ENCODE results near the gene DNAAF5. TPM values are rescaled to one million over a fixed set of nuclear protein-coding genes. Genes with fewer than 3 reads are reported as not detected.
"Not testable (repeated sequence)": the region's sequence is repeated elsewhere in the genome, so short reads cannot be mapped to it uniquely, and the experiment has no call there.

The DNAAF5 gene
- total RNA-seq, 1 donor from 2014 or later, result 21.8 TPM

DNA sequence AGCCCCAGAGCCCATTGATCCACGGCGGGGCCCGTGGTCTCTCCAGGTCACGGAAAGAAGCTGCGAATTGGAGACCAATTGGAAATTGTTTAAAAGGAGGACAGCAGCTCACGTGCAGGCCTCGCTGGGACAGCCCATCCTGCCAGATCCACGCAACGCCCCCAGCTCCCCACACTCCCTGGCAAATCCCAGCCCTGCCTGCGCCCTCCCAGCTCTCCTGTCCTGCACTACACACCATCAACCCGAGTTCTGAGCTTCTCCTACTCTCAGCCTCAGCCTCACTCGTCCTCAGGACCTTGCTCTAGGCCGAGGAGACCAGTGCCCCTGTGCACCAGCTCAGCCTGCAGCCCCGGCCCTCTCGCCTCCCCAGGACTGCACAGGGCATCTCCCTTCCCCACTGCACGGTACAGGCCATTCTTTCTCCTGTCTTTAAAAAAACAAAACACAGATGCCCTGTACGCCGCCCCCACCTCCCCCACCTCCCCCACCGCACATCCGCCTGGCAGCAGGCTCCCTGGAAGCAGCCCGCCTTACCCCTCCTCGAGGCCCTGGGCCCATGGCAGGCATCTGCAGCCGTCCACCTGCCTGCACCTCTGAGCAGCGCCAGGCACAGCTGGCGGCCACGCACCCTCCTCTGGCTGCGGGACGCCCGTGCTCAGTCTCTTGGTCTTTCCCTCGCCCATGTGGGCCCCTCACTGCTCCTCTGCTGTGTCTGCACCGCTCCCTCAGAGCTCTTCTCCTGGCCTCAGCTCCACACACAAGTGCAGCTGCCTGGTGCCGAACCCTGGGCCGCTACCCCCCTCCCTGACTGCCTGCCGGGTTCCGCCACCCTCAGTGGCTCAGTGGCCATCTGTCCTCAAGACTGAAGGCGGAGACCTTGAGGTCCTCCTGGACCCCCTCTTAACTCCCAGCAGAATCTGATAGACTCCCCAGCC lies 57.3 kb downstream of the DNAAF5 start:
- ATAC-seq, result no peak

- ATAC-seq, result no peak
Measured at GRCh38 chr7:784971-785370, 58.5 kb downstream of the DNAAF5 start.

GRCh38 chr7:785416-785815 lies 58.9 kb downstream of the DNAAF5 start:
- ATAC-seq, result no peak

- peak; percentile 90 for ATAC-seq
Measured at GRCh38 chr7:786472-787255, 60.2 kb downstream of the DNAAF5 start.

- ATAC-seq, result peak; percentile 19
Measured at GRCh38 chr7:787332-788240, 61.1 kb downstream of the DNAAF5 start.

GRCh38 chr7:791519-791918 lies 65.0 kb downstream of the DNAAF5 start:
- no peak for ATAC-seq

- no peak for ATAC-seq
Measured at GRCh38 chr7:794207-794606, 67.7 kb downstream of the DNAAF5 start.

DNA sequence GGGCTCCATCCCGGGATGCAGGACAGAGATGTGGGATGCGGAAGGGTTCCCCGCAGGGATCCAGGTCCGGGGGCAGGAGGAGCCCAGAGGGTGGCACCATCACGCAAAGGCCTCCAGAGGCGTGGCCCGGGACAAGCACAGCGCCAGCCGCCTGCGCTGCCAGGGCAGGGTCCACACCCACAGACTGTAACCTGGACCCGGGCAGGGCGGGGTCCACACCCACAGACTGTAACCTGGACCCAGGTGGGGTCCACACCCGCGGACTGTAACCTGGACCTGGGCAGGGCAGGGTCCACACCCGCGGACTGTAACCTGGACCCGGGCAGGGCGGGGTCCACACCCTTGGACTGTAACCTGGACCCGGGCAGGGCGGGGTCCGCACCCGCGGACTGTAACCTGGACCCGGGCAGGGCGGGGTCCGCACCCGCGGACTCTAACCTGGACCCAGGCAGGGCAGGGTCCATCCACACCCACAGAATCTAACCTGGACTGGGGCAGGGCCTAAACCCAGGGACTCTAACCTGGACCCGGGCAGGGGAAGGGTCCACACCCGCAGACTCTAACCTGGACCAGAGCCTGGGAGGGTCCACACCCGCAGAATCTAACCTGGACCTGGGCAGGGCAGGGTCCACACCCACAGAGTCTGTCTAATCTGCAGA lies 68.3 kb downstream of the DNAAF5 start:
- ATAC-seq, result peak; percentile 26

DNA sequence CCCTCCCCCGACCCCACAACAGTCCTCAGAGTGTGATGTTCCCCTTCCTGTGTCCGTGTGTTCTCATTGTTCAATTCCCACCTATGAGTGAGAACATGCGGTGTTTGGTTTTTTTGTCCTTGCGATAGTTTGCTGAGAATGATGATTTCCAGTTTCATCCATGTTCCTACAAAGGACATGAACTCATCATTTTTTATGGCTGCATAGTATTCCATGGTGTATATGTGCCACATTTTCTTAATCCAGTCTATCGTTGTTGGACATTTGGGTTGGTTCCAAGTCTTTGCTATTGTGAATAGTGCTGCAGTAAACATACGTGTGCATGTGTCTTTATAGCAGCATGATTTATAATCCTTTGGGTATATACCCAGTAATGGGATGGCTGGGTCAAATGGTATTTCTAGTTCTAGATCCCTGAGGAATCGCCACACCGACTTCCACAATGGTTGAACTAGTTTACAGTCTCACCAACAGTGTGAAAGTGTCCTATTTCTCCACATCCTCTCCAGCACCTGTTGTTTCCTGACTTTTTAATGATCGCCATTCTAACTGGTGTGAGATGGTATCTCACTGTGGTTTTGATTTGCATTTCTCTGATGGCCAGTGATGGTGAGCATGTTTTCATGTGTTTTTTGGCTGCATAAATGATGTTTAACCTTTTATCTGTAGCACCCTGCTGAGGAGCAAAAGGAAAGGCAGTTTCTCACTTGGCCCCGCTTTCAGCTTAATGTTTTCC lies 70.1 kb downstream of the DNAAF5 start:
- ATAC-seq, result not testable (repeated sequence)

- ATAC-seq, result no peak
Measured at GRCh38 chr7:798921-799470, 72.5 kb downstream of the DNAAF5 start.

DNA sequence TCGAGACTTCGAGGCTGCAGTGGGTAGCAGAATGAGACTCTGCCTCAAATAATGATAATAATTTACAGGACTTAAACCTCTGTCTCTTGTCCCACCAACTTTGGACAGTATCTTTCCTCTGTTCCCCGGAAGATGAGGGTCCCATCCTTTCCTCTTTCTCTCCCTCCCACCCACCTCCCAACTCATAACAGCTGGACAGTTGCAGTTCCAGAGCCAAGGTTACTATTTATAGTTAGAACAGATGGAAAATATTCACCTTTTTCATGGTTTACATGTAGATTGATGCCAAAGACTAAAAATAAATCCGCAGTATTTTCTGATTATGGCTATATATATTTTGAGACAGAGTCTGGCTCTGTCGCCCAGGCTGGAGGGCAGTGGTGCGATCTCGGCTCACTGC lies 74.2 kb downstream of the DNAAF5 start:
- ATAC-seq, result no peak

DNA sequence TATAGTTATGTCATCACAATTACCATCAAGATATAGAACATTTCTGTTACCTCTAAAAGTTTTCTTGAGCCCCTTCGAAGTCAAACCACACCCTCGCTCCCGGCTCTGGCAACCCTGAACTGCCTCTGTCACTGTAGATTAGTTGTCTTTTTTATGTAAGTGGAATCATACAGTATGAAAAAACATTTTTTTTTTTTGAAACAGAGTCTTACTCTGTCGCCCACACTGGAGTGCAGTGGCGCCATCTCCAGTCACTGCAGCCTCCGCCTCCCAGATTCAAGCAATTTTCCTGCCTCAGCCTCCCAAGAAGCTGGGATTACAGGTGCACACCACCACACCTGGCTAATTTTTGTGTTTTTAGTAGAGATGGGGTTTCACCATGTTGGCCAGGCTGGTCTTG lies 74.9 kb downstream of the DNAAF5 start:
- ATAC-seq, result peak; percentile 37

GRCh38 chr7:801940-802381 lies 75.5 kb downstream of the DNAAF5 start:
- peak; percentile 84 for ATAC-seq

GRCh38 chr7:802500-803242 lies 76.2 kb downstream of the DNAAF5 start:
- ATAC-seq, result no peak

DNA sequence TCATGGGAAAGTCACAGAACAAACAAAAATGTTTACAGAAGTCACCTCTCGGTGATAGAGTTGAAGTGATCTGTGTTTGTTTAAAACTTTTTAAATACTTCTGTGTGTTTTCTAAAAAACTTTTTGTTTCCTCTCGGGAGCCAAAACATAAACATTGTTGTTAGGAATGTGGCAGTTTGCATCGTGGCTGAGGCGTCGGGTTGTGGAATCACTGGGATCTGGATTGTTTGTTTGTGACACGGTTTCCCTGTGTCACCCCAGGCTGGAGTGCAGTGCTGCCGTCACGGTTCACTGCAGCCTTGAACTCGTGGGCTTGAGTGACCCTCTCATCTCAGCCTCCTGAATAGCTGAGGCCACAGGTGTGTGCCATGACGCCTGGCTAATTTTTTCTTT lies 76.7 kb downstream of the DNAAF5 start:
- no peak for ATAC-seq

DNA sequence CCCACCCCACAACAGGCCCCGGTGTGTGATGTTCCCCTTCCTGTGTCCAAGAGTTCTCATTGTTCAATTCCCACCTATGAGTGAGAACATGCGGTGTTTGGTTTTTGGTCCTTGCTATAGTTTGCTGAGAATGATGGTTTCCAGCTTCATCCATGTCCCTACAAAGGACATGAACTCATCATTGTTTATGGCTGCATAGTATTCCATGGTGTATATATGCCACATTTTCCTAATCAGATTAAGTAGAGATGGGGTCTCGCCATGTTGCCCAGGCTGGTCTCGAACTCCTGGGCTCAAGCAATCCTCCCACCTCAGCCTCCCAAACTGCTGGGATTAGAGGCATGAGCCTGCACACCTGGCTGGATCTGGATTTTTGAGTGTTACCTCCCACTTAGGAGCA lies 77.3 kb downstream of the DNAAF5 start:
- ATAC-seq, result not testable (repeated sequence)

- no peak for ATAC-seq
Measured at GRCh38 chr7:805261-805660, 78.8 kb downstream of the DNAAF5 start.

GRCh38 chr7:815284-816216 lies 89.1 kb downstream of the DNAAF5 start:
- ATAC-seq, result no peak

GRCh38 chr7:816300-816750 lies 89.8 kb downstream of the DNAAF5 start:
- ATAC-seq, result peak; percentile 92

Data from esophagus mucosa (tissue), 1 donor.